SHP77 (cell line): ENCODE data around the gene FAM107B.

ENCODE experiments used
- DNase-seq, 2 experiments: peaks; one replicate each; lab custom pipeline; 2025; lab: John Stamatoyannopoulos, UW

Gene FAM107B

DNA sequence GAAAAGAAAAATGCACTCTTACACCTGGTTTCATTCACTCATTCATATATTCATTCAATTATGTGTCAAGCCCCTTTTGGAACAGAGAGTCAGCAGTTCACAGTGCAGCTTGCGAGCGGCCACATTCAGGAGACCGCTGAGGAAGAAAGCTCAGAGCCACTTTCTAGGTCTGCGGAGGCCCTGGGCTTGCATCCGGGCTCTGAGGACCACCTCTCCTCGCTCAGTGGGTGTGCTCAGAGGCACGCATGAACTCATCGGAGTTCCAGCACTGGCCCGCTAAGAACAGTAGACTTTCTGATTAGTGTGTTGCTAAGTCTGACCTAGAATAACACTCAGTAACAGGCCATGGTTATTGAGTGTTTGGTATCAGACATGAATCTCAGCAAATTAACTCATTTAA is 1.8 kb upstream of the FAM107B start:
- no peak for DNase-seq

DNA sequence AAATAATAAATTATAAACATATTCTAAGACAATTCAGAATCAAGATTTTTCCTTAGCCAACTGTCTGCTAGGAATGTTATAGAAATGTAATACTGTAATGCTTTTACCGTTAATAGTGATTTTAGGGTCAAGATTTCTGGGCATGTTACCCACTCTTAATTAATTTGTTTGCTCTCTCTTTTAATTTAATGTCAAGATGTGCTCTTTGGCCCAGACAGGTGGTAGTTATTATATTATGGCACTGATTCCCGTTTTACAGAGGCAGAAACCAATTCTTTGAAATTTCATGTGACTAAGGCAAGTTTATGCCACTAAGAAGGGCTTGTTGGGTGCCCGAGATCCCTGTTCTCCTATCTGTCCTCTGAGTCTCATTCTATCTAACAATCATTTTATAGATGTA is 959 bp upstream of the FAM107B start:
- no peak for DNase-seq

DNA sequence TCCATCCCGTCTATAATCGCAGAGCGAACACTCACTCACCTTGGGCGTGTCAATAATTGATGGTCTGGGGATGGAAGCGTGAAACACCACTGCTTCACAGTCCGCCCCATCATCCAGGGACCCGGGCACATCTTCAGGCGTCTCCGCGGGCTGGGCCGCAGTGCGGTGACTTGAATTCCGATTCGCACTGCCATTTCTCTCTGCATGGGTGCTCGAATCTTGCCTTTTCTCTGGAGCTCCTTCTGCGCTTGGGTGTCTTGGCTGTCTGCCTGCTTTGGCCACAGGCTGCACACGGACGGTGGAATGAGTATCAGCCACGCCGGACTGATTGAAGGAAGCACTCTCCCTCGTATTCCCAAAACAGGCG is 500 bp downstream of the FAM107B start:
- no peak for DNase-seq

DNA sequence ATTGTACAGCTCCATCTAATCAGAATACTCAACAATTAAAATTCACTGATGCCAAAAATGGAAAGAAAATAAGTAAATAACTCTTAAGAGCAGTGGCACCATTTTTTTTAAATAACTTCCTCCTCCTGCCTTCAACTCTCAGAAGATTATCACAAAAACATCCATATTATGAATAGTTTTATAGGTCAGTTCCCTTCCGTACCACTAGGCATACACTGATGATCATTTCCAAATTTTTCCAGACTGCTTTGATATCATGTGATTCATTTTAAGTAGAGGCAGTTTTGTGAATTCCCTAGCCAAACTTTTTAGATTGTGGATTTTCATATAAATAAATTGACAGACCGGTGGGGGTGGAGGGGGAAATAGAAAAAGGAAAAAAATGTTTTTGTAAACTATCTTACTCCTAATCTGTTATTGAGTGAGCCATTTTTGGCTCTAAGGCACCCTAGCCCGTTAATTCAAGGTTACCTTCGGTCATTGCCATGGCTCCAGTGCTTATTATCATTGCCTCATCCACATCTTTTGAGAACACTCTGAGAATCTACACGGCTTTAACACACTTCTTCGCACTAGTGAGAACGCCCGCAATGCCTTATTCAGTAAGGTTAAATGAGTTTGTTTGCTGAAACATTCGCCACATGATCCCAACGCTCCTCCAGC is 1.0 kb downstream of the FAM107B start:
- no peak for DNase-seq

DNA sequence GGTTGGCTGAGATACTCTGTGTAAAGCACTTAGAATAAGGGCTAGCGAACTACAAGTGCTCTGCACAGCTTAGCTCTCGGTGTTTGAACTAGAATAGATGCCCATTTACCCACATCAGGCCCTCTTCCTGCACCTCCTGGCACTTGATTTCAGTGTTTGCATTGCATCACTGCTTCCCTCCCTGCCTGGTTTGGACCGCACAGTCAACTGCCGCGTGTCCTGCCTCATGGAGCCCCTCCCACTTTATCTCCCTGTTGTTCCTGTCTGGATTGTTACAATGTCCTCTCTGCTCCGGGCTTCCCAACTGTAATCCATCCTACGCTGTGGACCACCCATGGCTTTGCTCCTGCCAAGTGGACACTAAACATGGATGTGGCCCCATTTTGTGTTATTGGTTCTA is 2.3 kb downstream of the FAM107B start:
- no peak for DNase-seq

DNA sequence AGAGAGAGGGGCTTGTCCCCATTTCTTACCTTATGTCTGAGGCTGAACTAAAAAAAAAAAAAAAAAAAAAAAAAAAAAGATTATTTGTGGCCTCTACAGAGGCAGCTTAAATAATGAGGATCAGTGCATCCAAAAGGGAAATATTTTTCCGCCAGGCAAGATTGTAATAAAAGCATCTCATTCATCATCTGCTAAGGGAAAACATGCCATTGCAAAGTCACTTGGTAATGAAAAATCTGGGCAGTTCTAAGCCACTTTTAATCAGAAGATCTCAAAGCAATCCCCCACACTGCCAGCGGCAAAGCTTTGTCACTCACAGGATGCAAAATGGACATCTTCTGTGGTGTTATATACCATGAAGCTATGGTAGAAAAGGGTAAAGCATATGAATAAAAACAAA is 3.8 kb downstream of the FAM107B start:
- no peak for DNase-seq

DNA sequence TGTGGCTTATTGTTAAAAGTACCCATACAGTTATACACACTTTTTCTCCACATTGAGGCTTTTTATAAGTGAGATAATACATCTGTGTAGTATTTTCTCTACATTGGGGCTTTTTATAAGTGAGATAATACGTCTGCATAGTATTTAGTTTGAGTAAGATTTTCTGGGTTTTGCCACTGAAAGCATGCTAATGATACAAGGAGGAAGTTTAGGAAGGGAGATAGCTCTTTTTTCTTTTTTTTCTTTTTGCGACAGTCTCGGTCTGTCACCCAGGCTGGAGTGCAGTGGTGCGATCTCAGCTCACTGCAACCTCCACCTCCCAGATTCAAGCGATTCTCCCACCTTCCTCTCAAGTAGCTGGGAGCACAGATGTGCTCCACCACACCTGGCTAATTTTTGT is 13.3 kb downstream of the FAM107B start:
- DNase-seq = no peak

DNA sequence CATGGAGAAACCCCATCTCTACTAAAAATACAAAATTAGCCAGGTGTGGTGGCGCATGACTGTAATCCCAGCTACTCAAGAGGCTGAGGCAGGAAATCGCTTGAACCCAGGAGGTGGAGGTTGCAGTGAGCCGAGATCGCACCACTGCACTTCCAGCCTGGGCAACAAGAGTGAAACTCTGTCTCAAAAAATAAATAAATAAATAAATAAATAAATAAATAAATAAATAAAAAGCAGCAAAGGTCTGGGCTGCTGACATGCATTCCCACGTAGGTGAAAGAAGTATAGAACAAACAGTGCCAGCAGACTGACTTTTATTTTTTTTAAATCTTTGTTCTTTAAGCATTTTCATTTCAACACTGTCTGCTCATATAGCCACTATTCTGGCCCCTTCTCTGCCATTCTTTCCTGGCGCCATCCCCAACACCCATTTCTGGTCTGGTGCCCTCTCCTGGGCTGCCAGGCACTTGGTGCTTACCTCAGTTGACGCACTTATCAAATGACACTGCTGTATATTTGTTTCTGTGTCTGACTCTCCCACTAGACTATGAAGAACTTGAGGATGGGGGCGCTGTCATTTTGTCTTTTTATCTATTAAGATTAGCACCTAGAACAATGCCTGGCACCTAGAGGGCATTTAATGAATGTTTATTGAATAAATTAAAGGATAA is 15.6 kb downstream of the FAM107B start:
- no peak for DNase-seq

DNA sequence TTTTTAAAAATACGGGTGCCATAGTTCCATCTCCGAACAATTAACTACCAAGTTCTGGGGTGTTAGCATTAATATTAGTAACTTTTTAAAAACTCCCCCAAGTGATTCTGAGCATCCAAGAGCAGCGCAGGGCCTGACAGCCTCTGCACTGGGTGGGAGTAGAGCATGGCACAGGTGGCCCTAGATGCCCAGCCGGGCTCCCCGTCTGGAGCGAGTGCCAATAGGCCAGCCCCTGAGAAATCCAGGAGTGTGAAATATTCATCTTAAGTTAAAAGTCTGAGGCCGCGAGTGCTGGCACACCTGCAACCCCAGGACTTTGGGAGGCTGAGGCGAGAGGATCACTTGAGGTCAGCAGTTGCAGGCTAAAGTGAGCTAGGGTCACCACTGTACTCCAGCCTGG is 16.2 kb downstream of the FAM107B start:
- no peak for DNase-seq

DNA sequence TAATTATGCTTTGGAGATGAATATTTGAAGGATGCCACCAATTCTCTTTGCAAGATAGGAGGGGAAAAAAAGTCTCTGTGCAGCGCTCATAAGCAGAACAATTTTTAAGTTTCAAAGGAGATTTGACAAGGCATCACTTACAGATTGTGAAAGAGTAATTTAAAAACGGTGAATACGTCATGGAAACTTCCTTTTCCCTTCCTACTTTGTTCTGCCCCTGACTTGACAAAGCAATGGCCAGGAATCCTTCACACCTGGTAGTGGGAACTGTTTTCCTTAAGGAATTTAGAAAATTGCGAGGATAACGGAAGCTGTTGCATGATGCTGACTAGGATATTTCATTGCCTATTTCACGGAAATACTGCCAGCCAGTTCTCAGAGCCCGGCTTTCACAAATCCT is 16.7 kb downstream of the FAM107B start:
- no peak for DNase-seq

DNA sequence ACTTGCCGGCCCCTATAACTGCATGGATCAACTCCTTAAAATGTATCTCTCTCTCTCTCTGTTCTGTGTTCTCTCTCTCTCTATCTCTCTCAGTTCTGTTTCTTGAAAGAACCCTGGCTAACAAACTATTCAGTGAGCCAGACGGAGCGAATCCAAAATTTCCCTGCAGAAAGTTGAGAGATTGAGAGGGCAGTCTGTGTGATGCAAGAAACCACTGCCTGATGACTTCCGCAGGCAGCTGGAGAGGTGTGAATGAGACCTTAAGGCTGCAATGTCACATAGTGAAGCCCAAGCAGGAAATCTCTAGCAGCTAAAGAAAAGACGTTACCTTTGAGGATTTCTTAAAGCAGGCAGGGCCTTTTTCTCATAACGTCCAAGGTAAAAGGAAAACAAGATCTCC is 17.3 kb downstream of the FAM107B start:
- DNase-seq = no peak

DNA sequence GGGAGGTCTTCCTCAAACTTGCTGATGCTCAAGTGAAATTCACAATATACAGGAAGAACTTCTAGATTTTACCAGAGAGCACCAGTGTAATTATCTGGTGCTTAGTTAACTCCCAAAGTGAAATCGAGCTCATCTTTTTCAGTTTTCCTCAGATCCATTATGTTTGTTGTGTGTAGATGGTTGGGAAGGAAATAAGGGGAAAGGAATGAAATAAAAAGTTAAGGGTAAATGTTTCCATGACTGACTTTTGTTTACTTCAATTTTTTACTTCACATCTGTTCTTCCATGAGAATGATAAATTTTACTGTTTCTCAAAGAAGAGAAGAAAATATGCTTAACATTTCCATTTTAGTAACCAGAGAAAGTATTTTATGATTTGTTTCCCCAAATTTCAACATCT is 21.3 kb downstream of the FAM107B start:
- no peak for DNase-seq

DNA sequence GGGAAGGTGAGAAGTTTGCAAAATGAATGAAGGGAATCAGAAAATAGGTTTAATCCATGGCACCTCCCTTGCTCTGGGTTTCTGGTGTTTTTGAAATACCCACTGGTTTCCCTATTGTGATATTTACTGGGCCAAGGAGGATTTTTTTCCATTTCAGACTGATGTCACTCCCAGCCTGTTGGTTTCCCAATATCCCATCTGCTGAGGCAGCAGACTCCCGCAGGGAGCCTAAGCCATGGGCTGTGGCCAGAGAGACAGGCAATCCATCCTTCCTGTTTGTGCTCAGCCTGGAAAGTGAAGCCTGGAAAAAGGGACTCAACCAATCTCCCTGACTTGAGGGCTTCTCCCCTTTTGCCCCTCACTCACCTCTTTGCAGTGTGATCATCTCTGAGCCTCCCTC is 22.8 kb downstream of the FAM107B start:
- DNase-seq = no peak

DNA sequence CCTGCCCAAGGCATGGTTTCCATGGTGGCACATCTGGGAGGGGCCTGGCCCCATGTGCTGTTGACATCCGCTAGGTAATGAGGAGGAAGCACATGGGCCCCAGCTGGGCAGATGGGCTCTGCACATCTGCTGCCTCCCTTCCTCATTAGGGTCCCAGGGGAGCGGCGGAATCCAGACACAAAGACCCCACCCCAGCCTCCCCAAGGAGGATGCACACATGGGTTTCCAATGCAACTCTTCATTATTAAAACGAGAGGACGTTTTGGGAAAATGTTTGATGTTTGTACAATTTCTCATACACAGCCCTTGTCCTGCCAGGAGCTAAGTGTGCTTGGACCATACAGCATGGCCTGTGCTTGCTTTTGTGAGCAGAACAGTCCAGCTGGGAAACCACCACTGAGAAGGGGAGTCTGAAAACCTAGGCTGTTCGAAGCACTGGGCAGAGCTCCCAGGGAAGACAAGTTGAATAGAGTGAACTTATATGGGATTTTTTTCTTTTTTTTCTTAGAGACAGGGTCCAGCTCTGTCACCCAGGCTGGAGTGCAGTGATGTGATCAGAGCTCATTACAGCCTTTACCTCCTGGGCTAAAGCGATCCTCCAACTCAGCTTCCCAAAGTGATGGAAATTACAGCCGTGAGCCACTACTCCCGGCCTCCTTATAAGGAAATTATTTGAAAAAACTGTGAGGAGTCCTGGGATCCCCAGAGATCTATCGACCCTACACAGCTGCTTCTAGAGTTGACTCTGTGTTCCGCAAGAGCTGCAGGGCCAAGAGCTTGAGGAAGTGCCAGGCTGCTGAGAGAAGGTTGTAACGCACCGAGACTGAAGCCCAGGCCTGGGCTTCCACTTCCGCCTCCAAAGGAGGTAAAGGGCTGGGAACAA is 23.4 kb downstream of the FAM107B start:
- no peak for DNase-seq

DNA sequence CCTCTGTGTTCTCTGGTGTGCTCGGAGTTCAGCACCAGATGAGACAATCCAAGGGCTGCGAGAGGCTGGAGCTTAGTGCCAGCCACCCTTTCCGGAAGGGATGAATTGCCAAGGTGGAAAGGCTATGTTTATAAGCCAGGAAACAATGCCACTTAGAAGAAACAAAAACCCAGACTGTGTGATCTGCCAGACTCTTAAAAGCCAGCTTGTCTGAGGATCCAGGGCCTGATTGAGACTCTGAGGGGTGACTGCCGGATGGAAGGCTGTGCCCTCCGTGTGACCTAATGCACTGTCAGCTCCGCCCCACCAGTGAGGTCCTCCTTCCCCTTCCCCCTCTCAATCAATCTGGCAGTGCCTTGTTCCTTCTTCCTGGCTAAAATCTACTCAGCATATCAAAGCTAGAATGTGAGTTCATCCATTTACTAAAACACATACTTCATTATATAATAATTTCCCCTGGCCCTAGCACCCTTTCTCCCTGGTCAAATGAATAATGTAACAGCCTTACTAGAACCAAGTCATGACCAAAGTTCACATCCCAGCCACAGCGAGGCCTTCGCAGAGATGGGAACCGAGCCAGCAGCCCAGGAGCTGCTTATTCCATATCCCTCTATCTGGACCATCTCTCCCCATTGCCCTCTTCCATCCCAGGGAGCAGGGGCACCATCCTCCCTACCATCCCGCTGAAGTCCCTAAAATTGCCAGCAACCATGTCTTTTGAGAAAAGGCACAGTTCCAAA is 25.5 kb downstream of the FAM107B start:
- DNase-seq = no peak

DNA sequence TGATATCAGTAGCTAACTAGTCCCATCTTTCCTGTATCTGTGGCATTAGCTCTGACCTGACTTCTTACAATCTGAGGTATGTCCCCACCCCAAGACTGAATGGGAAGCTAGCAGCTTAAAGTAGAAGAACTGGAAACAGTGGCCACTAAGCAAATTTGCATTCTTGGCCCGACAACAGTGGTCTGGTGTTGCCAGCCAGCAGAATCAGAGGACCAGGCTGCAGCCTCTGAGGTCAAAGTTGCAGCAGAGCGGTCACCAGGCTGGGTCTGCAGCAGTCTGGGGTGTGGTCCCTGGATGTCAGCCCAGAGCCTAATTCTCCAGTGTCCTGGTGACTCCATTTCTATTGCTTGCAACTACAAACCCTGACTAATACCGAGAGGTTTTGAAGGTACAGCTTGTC is 26.3 kb downstream of the FAM107B start:
- DNase-seq = no peak

DNA sequence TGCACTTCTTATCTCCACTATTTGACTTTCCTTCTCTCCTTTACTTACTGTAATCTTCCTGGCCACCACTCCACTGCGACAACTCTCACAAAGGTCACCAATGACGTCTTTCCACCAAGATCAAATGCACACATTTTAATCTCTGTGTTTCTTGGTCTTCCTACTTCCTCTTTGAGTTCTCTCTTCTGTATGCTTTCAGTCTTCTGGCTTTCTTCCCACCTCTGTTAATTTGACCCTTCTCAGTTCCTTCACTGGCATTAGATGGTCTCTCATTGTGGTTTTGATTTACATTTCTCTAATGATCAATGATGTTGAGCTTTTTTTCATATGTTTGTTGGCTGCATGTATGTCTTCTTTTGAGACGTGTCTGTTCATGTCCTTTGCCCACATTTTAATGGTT is 31.9 kb downstream of the FAM107B start:
- DNase-seq = no peak

DNA sequence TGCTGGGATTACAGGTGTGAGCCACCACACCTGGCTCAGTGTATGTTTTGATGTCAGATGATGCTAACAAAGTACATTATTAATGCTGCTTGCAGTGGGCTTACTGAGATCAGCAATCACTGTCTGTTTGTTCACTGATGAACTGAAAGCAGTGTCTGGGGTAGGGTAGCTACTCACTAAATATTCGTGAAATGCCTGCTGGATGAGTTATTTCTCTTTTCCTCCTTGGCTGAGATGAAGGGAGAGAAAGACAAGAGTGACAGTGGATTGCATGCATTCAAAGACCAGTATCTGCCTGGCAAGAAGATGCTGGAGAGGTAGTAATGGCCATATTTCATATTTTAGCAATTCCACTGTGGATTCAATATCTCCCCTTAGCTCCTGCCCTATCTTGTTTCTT is 32.3 kb downstream of the FAM107B start:
- no peak for DNase-seq

DNA sequence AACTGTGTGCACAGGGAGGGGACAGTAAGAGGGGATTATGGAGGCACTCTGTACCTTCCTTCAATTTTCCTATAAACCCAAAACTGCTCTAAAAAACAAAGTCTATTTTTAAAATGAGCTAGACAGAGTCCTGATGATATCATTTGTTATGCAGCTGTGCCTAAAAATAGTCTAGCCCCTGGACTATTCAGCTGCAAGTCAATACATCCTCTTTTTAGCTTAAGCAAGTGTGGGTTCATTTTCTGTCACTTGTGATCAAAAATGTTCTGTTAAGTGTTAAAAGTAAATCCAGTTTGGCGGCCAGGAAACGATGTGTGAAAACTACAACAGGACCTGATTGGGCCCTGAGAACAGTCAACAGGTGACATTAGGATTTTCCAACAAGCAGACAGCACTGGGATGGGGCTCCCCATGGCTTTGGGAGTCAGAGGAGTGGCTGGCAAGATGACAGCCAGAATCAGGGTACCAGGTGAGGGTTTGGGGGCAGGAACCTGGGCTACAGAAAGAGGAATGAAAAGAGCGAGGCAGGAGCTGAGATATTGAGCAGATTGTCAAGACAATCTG is 33.9 kb downstream of the FAM107B start:
- no peak for DNase-seq

DNA sequence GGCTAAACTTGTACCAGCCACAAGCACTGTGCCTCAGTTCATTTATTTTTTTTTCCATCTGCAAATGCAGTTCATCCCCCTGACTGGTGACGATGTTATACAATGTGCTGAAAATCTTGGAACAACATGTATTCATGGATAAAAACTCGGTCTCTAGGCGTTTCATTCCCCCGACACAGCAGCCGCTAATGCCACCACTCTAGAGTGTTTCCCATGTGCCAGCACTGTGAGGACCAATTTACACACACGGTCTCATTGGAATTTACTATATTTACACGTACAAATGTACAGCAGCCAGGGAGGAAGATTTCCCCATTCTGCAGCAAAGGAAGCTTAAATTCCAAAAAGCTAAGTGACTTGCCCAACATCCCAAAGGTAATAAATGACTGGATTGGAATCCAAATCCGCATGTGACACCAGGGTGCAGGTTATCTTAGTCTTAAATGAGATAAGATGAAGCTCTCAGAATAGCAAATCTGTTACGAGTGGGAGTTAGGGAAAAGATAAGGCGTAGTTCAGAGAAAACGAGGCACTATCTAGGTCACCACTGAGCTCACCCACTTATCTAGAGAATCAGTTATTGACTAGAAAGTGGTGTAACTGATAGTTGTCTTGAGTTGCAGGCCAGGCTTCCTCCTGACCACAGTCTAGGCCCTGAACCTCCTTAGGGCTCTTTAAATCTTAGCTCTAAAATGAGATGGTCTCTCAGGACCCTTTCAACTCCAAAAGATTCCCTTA is 36.7 kb downstream of the FAM107B start:
- no peak for DNase-seq

DNA sequence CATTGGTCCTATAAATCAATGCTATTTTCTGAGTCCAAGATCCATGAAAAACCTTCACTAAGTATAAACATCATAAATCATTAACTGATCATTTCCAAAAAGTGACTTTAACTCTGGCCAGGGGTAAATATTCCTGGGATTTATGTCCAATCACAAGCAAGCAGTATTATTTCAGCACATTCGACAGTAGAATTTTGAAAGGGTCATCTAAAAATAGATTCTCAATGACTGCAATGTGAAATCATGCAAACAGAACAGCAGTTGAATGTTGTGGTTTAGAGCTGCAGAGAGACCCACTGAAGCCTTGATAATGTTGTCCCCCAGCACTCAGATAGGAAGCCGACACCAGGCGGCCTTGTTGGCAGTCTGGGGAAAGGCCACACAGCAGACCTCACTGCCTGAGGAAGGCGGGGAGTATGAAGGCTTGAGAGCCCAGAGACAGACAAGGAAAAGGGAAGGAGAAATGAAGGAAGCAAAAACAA is 38.1 kb downstream of the FAM107B start:
- DNase-seq = no peak
